Suprapubic skin (tissue), 3 donors: ENCODE results near the gene VPS13C.

Source experiments
- POLR2A ChIP-seq, 2 donors: fragments of 450-650 bp; IDR thresholded peaks; one replicate each; pipeline ENCODE4 v1.6.1; 2017; ENCODE audit warnings: antibody characterized with exemption in 2 of 2, mild to moderate bottlenecking in 2 of 2, moderate library complexity in 2 of 2
- TF ChIP-seq, protein P1 (sequence below), 2 donors: fragments of 200-600 bp in 1 of 2; fragments of 450-650 bp in 1 of 2; sonication (generic) in 1 of 2; IDR thresholded peaks; one replicate each; pipeline ENCODE4 v1.5.1; 2016 to 2019; ENCODE audit warnings: antibody characterized with exemption in 2 of 2, mild to moderate bottlenecking in 1 of 2, moderate library complexity in 1 of 2

DNA sequence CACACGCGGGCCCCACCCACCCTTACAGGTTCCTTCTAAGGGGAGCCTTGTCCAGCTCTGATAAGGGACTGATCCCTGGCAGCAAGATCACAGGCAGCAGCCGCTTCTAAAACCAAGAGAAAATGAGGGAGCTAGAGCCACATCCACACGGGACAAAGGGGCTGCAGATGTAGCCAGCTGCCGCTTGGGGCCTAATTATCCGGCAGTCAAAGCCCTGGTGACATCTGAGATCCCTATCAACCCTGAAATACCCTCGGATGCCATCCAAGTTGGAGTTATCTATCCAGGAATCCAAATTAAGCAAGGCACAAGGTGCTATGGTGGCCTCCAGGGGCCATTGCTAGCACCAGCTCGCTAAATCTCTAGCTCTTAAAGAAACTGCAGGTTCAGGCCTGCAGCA, 248.3 kb downstream of the VPS13C start:
- no peak for TF ChIP-seq POLR2A (IDR thresholded peaks at IDR 0.05)
- TF ChIP-seq, protein P1, sequence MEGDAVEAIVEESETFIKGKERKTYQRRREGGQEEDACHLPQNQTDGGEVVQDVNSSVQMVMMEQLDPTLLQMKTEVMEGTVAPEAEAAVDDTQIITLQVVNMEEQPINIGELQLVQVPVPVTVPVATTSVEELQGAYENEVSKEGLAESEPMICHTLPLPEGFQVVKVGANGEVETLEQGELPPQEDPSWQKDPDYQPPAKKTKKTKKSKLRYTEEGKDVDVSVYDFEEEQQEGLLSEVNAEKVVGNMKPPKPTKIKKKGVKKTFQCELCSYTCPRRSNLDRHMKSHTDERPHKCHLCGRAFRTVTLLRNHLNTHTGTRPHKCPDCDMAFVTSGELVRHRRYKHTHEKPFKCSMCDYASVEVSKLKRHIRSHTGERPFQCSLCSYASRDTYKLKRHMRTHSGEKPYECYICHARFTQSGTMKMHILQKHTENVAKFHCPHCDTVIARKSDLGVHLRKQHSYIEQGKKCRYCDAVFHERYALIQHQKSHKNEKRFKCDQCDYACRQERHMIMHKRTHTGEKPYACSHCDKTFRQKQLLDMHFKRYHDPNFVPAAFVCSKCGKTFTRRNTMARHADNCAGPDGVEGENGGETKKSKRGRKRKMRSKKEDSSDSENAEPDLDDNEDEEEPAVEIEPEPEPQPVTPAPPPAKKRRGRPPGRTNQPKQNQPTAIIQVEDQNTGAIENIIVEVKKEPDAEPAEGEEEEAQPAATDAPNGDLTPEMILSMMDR (IDR thresholded peaks at IDR 0.05), result no peak
